Lower lobe of right lung (tissue), 2 donors: ENCODE measurements around the gene TRIM29. TPM values are rescaled to one million over a fixed set of nuclear protein-coding genes. Genes with fewer than 3 reads are reported as not detected.

ENCODE experiments used
- ATAC-seq, 2 donors: fragments of 200-7000 bp; cut with Tn5 transposase; one replicate each; pipeline ENCODE4 v1.9.1; 2020 to 2022; ENCODE audit warnings: mild to moderate bottlenecking in 2 of 2, moderate library complexity in 2 of 2
- DNase-seq: peaks from one replicate; pipeline ENCODE4 v3.0.0-alpha.2; 2020
- H3K27ac ChIP-seq: fragments of 200-600 bp; one replicate; pipeline ENCODE4 v1.8.0; 2022
- H3K27me3 ChIP-seq: fragments of 200-600 bp; one replicate; pipeline ENCODE4 v1.8.0; 2022; ENCODE audit warnings: low read depth
- H3K36me3 ChIP-seq: fragments of 200-600 bp; one replicate; pipeline ENCODE4 v1.8.0; 2022; ENCODE audit warnings: mild to moderate bottlenecking
- H3K4me1 ChIP-seq: fragments of 200-600 bp; one replicate; pipeline ENCODE4 v1.8.0; 2022
- H3K4me3 ChIP-seq: fragments of 200-600 bp; one replicate; pipeline ENCODE4 v1.8.0; 2022; ENCODE audit warnings: mild to moderate bottlenecking
- H3K9me3 ChIP-seq: fragments of 200-600 bp; one replicate; pipeline ENCODE4 v1.8.0; 2022
- intact Hi-C: fragments of 100-400 bp; cut with DNase I; formaldehyde crosslinking; loops from one replicate; pipeline ENCODE4 v1.11.0; 2022
- total RNA-seq: library from RNA; stranded (reverse); fragmentation: NEBNext Ultra II Directional; extraction: Animal tissue kit (Norgen Biotek cat#: 25700); gene quantifications from one replicate; pipeline ENCODE4 v1.2.1, GENCODE V29; 2021
- TF ChIP-seq, protein P1 (sequence below): fragments of 200-600 bp; IDR thresholded peaks from one replicate; pipeline ENCODE4 v1.8.0; 2022; ENCODE audit warnings: antibody characterized with exemption, mild to moderate bottlenecking
- donor health status: DM: no; HTN: yes; CAD: no; lungs with severe emphysema.

Gene TRIM29
- total RNA-seq, 1 donor from 2014 or later: 8.3 TPM

- Histone ChIP-seq H3K4me3 (no peak overlapping the region), H3K9me3 (no peaks in the 10 kb centered on the region), H3K36me3 (no peaks in the 10 kb centered on the region), H3K4me1 (no peaks in the 10 kb centered on the region), H3K27me3 (peaks cover 20% of the 10 kb centered on the region), H3K27ac (no peak overlapping the region)
- TF ChIP-seq, protein P1, sequence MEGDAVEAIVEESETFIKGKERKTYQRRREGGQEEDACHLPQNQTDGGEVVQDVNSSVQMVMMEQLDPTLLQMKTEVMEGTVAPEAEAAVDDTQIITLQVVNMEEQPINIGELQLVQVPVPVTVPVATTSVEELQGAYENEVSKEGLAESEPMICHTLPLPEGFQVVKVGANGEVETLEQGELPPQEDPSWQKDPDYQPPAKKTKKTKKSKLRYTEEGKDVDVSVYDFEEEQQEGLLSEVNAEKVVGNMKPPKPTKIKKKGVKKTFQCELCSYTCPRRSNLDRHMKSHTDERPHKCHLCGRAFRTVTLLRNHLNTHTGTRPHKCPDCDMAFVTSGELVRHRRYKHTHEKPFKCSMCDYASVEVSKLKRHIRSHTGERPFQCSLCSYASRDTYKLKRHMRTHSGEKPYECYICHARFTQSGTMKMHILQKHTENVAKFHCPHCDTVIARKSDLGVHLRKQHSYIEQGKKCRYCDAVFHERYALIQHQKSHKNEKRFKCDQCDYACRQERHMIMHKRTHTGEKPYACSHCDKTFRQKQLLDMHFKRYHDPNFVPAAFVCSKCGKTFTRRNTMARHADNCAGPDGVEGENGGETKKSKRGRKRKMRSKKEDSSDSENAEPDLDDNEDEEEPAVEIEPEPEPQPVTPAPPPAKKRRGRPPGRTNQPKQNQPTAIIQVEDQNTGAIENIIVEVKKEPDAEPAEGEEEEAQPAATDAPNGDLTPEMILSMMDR: no peak
- ATAC-seq: no peak
- intact Hi-C loops: no loop called here
- DNase-seq: no peak
Measured at GRCh38 chr11:120108785-120109168, 29.1 kb downstream of the TRIM29 start.

- TF ChIP-seq, protein P1: peak; percentile 99
- intact Hi-C loops: no loop called here
Measured at GRCh38 chr11:120108154-120108784, 29.6 kb downstream of the TRIM29 start.

DNA sequence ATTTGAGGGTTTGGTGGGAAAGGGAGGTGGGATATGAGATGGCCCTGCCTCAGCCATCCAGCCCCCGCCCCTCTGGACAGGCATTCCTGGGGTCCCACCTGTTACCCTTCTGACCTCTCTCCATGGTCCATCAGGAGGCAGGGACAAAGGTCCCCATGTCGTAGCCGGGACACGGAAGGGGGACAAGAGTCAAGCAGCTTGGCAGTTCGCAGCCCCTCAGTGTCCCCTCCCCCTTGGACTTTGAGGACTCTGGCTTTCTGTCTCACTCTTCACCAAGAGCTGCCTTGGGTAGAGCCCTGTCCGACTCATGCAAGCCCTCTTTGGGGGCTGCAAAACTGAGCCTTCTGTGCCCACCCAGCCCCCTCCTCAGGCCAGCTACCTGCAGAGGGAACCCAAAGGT lies 30.2 kb downstream of the TRIM29 start:
- Histone ChIP-seq H3K36me3 (no peaks in the 10 kb centered on the region), H3K27me3 (peaks cover 20% of the 10 kb centered on the region), H3K27ac (no peak overlapping the region), H3K9me3 (no peaks in the 10 kb centered on the region), H3K4me3 (no peak overlapping the region), H3K4me1 (no peaks in the 10 kb centered on the region)
- no peak for ATAC-seq
- intact Hi-C loops: no loop called here
- TF ChIP-seq, protein P1: no peak
- no peak for DNase-seq

More at GRCh38 chr11:120108154-120108784, 29.6 kb downstream of the TRIM29 start:
- H3K27ac ChIP-seq: no peak overlapping the region
- DNase-seq (peak; percentile 76), ATAC-seq (peak; percentile 85)
- H3K9me3 ChIP-seq: no peaks in the 10 kb centered on the region
- no peaks in the 10 kb centered on the region for H3K36me3 ChIP-seq
- H3K4me3 ChIP-seq: no peak overlapping the region
- H3K4me1 ChIP-seq: no peaks in the 10 kb centered on the region
- H3K27me3 ChIP-seq: peaks cover 20% of the 10 kb centered on the region

GRCh38 chr11:120106354-120107150 lies 31.4 kb downstream of the TRIM29 start:
- intact Hi-C loops: no loop called here

GRCh38 chr11:120105576-120105975 lies 32.3 kb downstream of the TRIM29 start:
- TF ChIP-seq, protein P1: no peak
- intact Hi-C loops: no loop called here
- no peak overlapping the region for H3K27ac ChIP-seq
- peaks cover 30% of the 10 kb centered on the region for H3K27me3 ChIP-seq
- DNase-seq (no peak), ATAC-seq (no peak)
- H3K4me3 ChIP-seq: no peak overlapping the region
- H3K9me3 ChIP-seq: no peaks in the 10 kb centered on the region
- no peaks in the 10 kb centered on the region for H3K4me1 ChIP-seq
- H3K36me3 ChIP-seq: no peaks in the 10 kb centered on the region

More at GRCh38 chr11:120106354-120107150, 31.4 kb downstream of the TRIM29 start:
- TF ChIP-seq, protein P1: no peak
- DNase-seq (no peak), ATAC-seq (no peak)
- no peak overlapping the region for H3K27ac ChIP-seq
- no peak overlapping the region for H3K4me3 ChIP-seq
- no peaks in the 10 kb centered on the region for H3K4me1 ChIP-seq
- no peaks in the 10 kb centered on the region for H3K9me3 ChIP-seq
- peaks cover 24% of the 10 kb centered on the region for H3K27me3 ChIP-seq
- H3K36me3 ChIP-seq: no peaks in the 10 kb centered on the region
